Psoas muscle (tissue), 8 donors: ENCODE measurements around the gene FOXF1. TPM values are rescaled to one million over a fixed set of nuclear protein-coding genes. Genes with fewer than 3 reads are reported as not detected.

ENCODE experiments used
- ATAC-seq, 4 donors: fragments of 200-7000 bp; cut with Tn5 transposase; one replicate each; pipeline ENCODE4 v1.9.1; 2020; ENCODE audit warnings: moderate library complexity in 3 of 4, mild to moderate bottlenecking in 2 of 4
- DNase-seq, 2 donors: peaks; one replicate each; pipeline ENCODE4 v3.0.0-alpha.2; 2020
- H3K27ac ChIP-seq: fragments of 200-600 bp; one replicate; pipeline ENCODE4 v1.8.0; 2022
- H3K27me3 ChIP-seq, 3 donors: fragments of 200-600 bp in 1 of 3; one replicate each; pipeline versions ENCODE4 v1.6.1 to v1.8.0; 2013 to 2022; ENCODE audit warnings: low read length in 2 of 3, mild to moderate bottlenecking in 2 of 3, moderate library complexity in 1 of 3; ENCODE audit not compliant: insufficient read depth in 3 of 3
- H3K36me3 ChIP-seq, 2 donors: fragments of 200-600 bp in 1 of 2; one replicate each; pipeline versions ENCODE4 v1.6.1 to v1.8.0; 2013 to 2022; ENCODE audit warnings: low read depth in 1 of 2, mild to moderate bottlenecking in 1 of 2, moderate library complexity in 1 of 2; ENCODE audit not compliant: insufficient read depth in 1 of 2
- H3K4me1 ChIP-seq: fragments of 200-600 bp; one replicate; pipeline ENCODE4 v1.8.0; 2022
- H3K4me3 ChIP-seq: fragments of 200-600 bp; one replicate; pipeline ENCODE4 v1.8.0; 2022; ENCODE audit warnings: mild to moderate bottlenecking
- H3K9me3 ChIP-seq: fragments of 200-600 bp; one replicate; pipeline ENCODE4 v1.8.0; 2022
- CTCF ChIP-seq: fragments of 200-600 bp; IDR thresholded peaks from one replicate; pipeline ENCODE4 v1.8.0; 2022; ENCODE audit warnings: antibody characterized with exemption
- WGBS, 3 donors: extraction: QIAGEN DNeasy Blood & Tissue Kit; methylation state at CpG; one replicate each; pipeline versions ENCODE4 v1.1.6 to v1.1.7; 2013; 5-methylcytosine and 5-hydroxymethylcytosine counted together
- intact Hi-C, 2 donors: fragments of 100-400 bp; cut with DNase I; formaldehyde crosslinking; loops; one replicate each; pipeline versions ENCODE4 v1.11.0 to v1.14.2; 2022
- polyA plus RNA-seq, 3 donors: library from polyadenylated mRNA; stranded (reverse); fragments of 200-250 nt; gene quantifications; one replicate each; pipeline ENCODE4 v1.2.3, GENCODE V29; 2013
- total RNA-seq, 4 donors: library from RNA; stranded (reverse); fragmentation: NEBNext Ultra II Directional in 2 of 4; extraction: Animal tissue kit (Norgen Biotek cat#: 25700) in 2 of 4; gene quantifications; one replicate each; pipeline versions ENCODE4 v1.2.1 to v1.2.4, GENCODE V29; 2021 to 2023
- donor health status: healthy with polysubstance abuse.
- donor health status: DM: no; HTN: no; CAD: no; lungs with moderate emphysema.
- donor health status: Bipolar disorder and iron deficiency.
- donor health status: healthy.
- donor health status: DM: yes; HTN: yes; CAD: no.
- donor health status: DM: no; HTN: no; CAD: no.
- donor health status: DM: no; HTN: no; CAD: no.
- donor health status: DM: yes; HTN: yes; CAD: no.

FOXF1 gene
- total and polyA plus RNA-seq, 7 donors, result 0.01 to 0.12 (median 0.03) TPM; not detected in 2

GRCh38 chr16:86465434-86465833 lies 44.9 kb upstream of the FOXF1 start:
- ATAC-seq (no peak), DNase-seq (no peak)
- no peaks in the 10 kb centered on the region for H3K36me3 ChIP-seq
- 75 to 89% (median 82%) methylated on average over 2 of the region's 2 CpGs for WGBS, 3 donors
- H3K9me3 ChIP-seq, result no peaks in the 10 kb centered on the region
- H3K27me3 ChIP-seq, result peaks cover 0 to 4% (median 0%) of the 10 kb centered on the region in 3 donors
- no peak overlapping the region for H3K4me3 ChIP-seq
- no peaks in the 10 kb centered on the region for H3K4me1 ChIP-seq
- TF ChIP-seq CTCF, result no peak
- intact Hi-C loops, result no loop called here
- no peak overlapping the region for H3K27ac ChIP-seq

- no peak for DNase-seq
- ATAC-seq, result no peak
- Histone ChIP-seq H3K27ac (no peak overlapping the region), H3K9me3 (no peaks in the 10 kb centered on the region), H3K27me3 (peaks cover 0 to 12% (median 7%) of the 10 kb centered on the region in 3 donors), H3K36me3 (no peaks in the 10 kb centered on the region), H3K4me3 (no peak overlapping the region), H3K4me1 (no peaks in the 10 kb centered on the region)
- 82 to 86% (median 83%) methylated on average over 29 of the region's 29 CpGs for WGBS, 3 donors
- TF ChIP-seq CTCF, result no peak
- intact Hi-C loops, result no loop called here
Measured at GRCh38 chr16:86466696-86467406, 43.5 kb upstream of the FOXF1 start.

GRCh38 chr16:86467490-86467889 lies 42.8 kb upstream of the FOXF1 start:
- Histone ChIP-seq H3K4me1 (no peaks in the 10 kb centered on the region), H3K9me3 (no peaks in the 10 kb centered on the region), H3K27me3 (peaks cover 0 to 18% (median 9%) of the 10 kb centered on the region in 3 donors), H3K36me3 (no peaks in the 10 kb centered on the region), H3K27ac (no peak overlapping the region), H3K4me3 (no peak overlapping the region)
- ATAC-seq (no peak), DNase-seq (no peak)
- WGBS, 3 donors, result 73 to 88% (median 80%) methylated on average over 8 of the region's 8 CpGs
- intact Hi-C loops, result no loop called here
- TF ChIP-seq CTCF, result no peak

- H3K36me3 ChIP-seq, result no peaks in the 10 kb centered on the region
- H3K4me1 ChIP-seq, result no peaks in the 10 kb centered on the region
- H3K4me3 ChIP-seq, result no peak overlapping the region
- H3K27me3 ChIP-seq, result peaks cover 0 to 45% (median 9%) of the 10 kb centered on the region in 3 donors
- H3K27ac ChIP-seq, result no peak overlapping the region
- no peaks in the 10 kb centered on the region for H3K9me3 ChIP-seq
- ATAC-seq, result no peak
- intact Hi-C loops, result no loop called here
- TF ChIP-seq CTCF, result no peak
- DNase-seq, result no peak
- WGBS, 3 donors, result 62 to 64% (median 63%) methylated on average over 9 of the region's 9 CpGs
Measured at GRCh38 chr16:86470964-86471363, 39.4 kb upstream of the FOXF1 start.

- TF ChIP-seq CTCF, result no peak
- no peak for ATAC-seq
- H3K4me3 ChIP-seq, result no peak overlapping the region
- H3K27ac ChIP-seq, result no peak overlapping the region
- no peaks in the 10 kb centered on the region for H3K9me3 ChIP-seq
- peaks cover 0 to 55% (median 12%) of the 10 kb centered on the region in 3 donors for H3K27me3 ChIP-seq
- intact Hi-C loops, result no loop called here
- DNase-seq, result no peak
- H3K4me1 ChIP-seq, result no peaks in the 10 kb centered on the region
- WGBS, 3 donors, result 83 to 84% (median 83%) methylated on average over 12 of the region's 12 CpGs
- H3K36me3 ChIP-seq, result no peaks in the 10 kb centered on the region
Measured at GRCh38 chr16:86471896-86472295, 38.4 kb upstream of the FOXF1 start.
